ENCODE measurements around the gene CDKN2AIPNL. TPM values are rescaled to one million over a fixed set of nuclear protein-coding genes. Genes with fewer than 3 reads are reported as not detected.

Gene CDKN2AIPNL
- total and polyA plus RNA-seq, 4 donors: 10.9 to 43.2 (median 19.1) TPM

DNA sequence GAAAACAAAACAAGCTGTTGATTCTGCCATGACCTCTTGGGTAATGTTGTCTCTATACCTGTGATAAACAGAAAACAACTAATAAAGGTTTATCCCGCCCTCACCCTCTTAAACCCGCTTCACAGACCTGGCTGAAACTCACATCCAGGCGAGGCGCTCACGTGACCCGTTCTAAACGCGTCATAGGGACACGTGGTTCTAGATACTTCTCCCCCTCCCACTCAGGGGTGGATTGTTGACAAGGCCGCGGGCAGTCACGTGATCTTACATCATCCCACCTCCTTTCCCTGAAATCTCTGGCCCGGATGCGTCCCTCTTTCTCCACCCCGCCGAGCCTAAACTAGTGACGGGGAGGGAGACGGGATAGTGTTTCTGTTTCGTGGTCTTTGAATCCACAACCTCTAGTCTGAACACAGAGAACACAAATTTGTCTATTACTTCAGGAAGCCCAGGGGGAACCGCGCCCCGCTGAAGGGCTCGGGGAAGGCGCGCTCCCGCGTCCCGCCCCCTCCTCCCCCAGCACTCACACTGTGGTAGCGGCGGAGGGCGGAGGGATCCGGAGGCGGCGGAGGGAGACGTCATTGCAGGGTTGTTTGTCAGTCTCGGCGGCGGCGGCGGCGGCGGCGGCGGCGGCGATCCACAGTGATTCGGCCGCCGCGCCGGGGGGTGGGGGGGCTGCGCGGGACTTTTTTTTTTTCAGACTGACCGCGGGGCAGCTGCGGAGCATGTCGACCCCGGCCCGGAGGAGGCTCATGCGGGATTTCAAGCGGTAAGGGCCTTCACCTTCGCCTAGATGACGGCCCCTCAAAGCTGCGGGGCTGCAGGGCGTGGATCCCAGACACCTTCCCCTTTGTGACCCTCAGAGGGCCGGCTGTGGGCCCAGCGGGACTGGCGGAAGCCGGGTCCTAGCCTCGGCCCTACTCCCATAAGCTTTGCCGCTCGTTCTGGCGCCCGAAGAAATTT, 40.5 kb downstream of the CDKN2AIPNL start, which contains the start of gene UBE2B:
Gene UBE2B (plus strand): TSS at position 699 of the 963 bp plus-strand sequence. CDS start 27 bp downstream, at position 726.
- TF ChIP-seq, protein P1, sequence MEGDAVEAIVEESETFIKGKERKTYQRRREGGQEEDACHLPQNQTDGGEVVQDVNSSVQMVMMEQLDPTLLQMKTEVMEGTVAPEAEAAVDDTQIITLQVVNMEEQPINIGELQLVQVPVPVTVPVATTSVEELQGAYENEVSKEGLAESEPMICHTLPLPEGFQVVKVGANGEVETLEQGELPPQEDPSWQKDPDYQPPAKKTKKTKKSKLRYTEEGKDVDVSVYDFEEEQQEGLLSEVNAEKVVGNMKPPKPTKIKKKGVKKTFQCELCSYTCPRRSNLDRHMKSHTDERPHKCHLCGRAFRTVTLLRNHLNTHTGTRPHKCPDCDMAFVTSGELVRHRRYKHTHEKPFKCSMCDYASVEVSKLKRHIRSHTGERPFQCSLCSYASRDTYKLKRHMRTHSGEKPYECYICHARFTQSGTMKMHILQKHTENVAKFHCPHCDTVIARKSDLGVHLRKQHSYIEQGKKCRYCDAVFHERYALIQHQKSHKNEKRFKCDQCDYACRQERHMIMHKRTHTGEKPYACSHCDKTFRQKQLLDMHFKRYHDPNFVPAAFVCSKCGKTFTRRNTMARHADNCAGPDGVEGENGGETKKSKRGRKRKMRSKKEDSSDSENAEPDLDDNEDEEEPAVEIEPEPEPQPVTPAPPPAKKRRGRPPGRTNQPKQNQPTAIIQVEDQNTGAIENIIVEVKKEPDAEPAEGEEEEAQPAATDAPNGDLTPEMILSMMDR (IDR thresholded peaks at IDR 0.05; ENCODE audit: control extremely low read depth, extremely low read depth): no peak
- peaks cover 0 to 23% (median 9%) of the 10 kb centered on the region in 5 donors for H3K4me1 ChIP-seq (ENCODE audit: control insufficient read depth in 5 of 5, insufficient read depth in 5 of 5, low read length in 5 of 5)
- peaks cover 0 to 6% (median 0%) of the 10 kb centered on the region in 4 donors for H3K36me3 ChIP-seq (ENCODE audit: control insufficient read depth in 4 of 4, insufficient read depth in 4 of 4, low read length in 4 of 4)
- no peaks in the 10 kb centered on the region for H3K9me3 ChIP-seq (ENCODE audit: control insufficient read depth in 4 of 4, insufficient read depth in 3 of 4, low read length in 3 of 4)
- peak within 1 kb of the TSS; percentile 94 to 100 for H3K27ac ChIP-seq (ENCODE audit: low read depth in 1 of 2, low read length in 1 of 2)
- peak within 1 kb of the TSS; percentile 97 for H3K4me3 ChIP-seq
- H3K9ac ChIP-seq (ENCODE audit: insufficient read depth in 1 of 2, low read length in 2 of 2): peak within 1 kb of the TSS; percentile 96 to 99
- ATAC-seq (ENCODE audit: insufficient read depth, low FRiP score): peak; percentile 91
- WGBS, 2 donors: 1% methylated on average over 64 to 74 of the region's 74 CpGs
- H3K27me3 ChIP-seq (ENCODE audit: control insufficient read depth in 3 of 3, insufficient read depth in 3 of 3, low read length in 2 of 3): no peaks in the 10 kb centered on the region
- peak; percentile 98 to 100 (median 100) for DNase-seq

DNA sequence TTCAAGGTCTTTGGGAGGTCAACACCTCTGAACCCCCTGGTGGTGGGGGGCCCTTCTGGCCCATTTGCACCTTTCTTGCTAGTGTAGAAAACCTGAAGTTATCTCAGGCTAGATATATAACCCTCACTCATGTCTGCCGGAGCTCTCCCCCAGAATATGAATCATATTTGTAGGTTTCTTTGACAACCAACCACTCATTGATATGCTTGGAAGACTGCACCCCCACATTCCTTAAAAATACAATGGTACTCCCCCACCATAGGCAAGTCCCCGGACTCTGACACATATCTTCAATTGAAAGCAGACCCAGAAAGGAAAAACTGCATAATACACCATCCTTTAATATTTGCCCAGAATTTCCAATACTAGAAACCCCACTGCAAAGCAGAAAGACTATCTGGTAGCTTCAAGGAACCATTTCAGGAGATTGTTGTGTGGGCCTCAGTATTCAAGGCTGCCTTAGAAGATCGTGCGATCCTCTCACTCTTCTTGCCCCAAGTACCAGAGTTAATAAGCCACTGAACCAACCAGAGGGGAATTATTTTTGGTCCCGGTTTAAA, 41.3 kb downstream of the CDKN2AIPNL start:
- Histone ChIP-seq H3K36me3 (ENCODE audit: control insufficient read depth in 4 of 4, insufficient read depth in 4 of 4, low read length in 4 of 4) (peaks cover 0 to 6% (median 0%) of the 10 kb centered on the region in 4 donors), H3K27ac (ENCODE audit: low read depth in 1 of 2, low read length in 1 of 2) (peak overlapping the region; percentile 71 to 86), H3K9ac (ENCODE audit: insufficient read depth in 1 of 2, low read length in 2 of 2) (peak overlapping the region; percentile 65 to 96), H3K4me1 (ENCODE audit: control insufficient read depth in 5 of 5, insufficient read depth in 5 of 5, low read length in 5 of 5) (peaks cover 0 to 23% (median 9%) of the 10 kb centered on the region in 5 donors), H3K4me3 (no peak overlapping the region), H3K9me3 (ENCODE audit: control insufficient read depth in 4 of 4, insufficient read depth in 3 of 4, low read length in 3 of 4) (no peaks in the 10 kb centered on the region), H3K27me3 (ENCODE audit: control insufficient read depth in 3 of 3, insufficient read depth in 3 of 3, low read length in 2 of 3) (no peaks in the 10 kb centered on the region)
- TF ChIP-seq, protein P1 (IDR thresholded peaks at IDR 0.05; ENCODE audit: control extremely low read depth, extremely low read depth): no peak
- no peak for ATAC-seq (ENCODE audit: insufficient read depth, low FRiP score)
- no peak for DNase-seq
- 26 to 35% methylated on average over 5 of the region's 5 CpGs for WGBS, 2 donors

DNA sequence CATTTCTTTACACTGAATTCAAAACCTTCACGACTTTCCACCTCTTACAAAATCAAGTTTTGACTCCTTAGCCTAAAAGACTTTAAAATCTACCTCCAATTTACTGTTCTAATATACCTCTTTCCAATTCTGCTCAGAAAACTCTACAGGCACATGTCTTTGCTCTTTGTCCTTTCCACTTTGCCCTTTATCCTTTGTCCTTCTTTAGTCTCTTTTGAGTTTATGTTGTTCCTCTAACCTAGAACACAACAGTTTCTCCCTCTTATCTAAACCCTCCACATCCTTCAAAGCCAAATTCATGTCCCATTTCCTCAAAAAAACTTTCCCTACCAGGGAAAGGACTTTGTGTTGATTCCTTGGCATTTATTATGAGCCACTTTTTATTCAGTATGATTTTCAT, 46.1 kb downstream of the CDKN2AIPNL start:
- ATAC-seq (ENCODE audit: insufficient read depth, low FRiP score) (no peak), DNase-seq (no peak)
- peaks cover 0 to 14% (median 3%) of the 10 kb centered on the region in 5 donors for H3K4me1 ChIP-seq (ENCODE audit: control insufficient read depth in 5 of 5, insufficient read depth in 5 of 5, low read length in 5 of 5)
- 94 to 95% methylated on average over 1 of the region's 1 CpG for WGBS, 2 donors
- H3K9ac ChIP-seq (ENCODE audit: insufficient read depth in 1 of 2, low read length in 2 of 2): no peak overlapping the region
- H3K9me3 ChIP-seq (ENCODE audit: control insufficient read depth in 4 of 4, insufficient read depth in 3 of 4, low read length in 3 of 4): no peaks in the 10 kb centered on the region
- H3K27me3 ChIP-seq (ENCODE audit: control insufficient read depth in 3 of 3, insufficient read depth in 3 of 3, low read length in 2 of 3): no peaks in the 10 kb centered on the region
- H3K36me3 ChIP-seq (ENCODE audit: control insufficient read depth in 4 of 4, insufficient read depth in 4 of 4, low read length in 4 of 4): peaks cover 0 to 6% (median 0%) of the 10 kb centered on the region in 4 donors
- H3K27ac ChIP-seq (ENCODE audit: low read depth in 1 of 2, low read length in 1 of 2): no peak overlapping the region
- TF ChIP-seq, protein P1 (IDR thresholded peaks at IDR 0.05; ENCODE audit: control extremely low read depth, extremely low read depth): no peak
- H3K4me3 ChIP-seq: no peak overlapping the region
